Ectodermal cell (in vitro differentiated cells): ENCODE measurements around the gene MAPK13. TPM values are rescaled to one million over a fixed set of nuclear protein-coding genes. Genes with fewer than 3 reads are reported as not detected.
A peak's percentile ranks its signal among the peaks of the same experiment; 100 is the strongest.
"Not testable (repeated sequence)": the region's sequence is repeated elsewhere in the genome, so short reads cannot be mapped to it uniquely, and the experiment has no call there.

Experiments used
- H3K27ac ChIP-seq: 2 replicates; pipeline ENCODE4 v1.7.0; 2013; ENCODE audit warnings: mild to moderate bottlenecking, low read depth, low read length; ENCODE audit not compliant: insufficient read depth, poor library complexity, severe bottlenecking
- H3K27me3 ChIP-seq: 2 replicates; pipeline ENCODE4 v1.7.0; 2013; ENCODE audit warnings: mild to moderate bottlenecking, low read length; ENCODE audit not compliant: insufficient read depth, control insufficient read depth, poor library complexity, severe bottlenecking
- H3K36me3 ChIP-seq: one replicate; pipeline ENCODE4 v1.7.0; 2013; ENCODE audit warnings: low read length; ENCODE audit not compliant: control insufficient read depth, insufficient read depth
- H3K4me1 ChIP-seq: one replicate; pipeline ENCODE4 v1.7.0; 2013; ENCODE audit warnings: low read length; ENCODE audit not compliant: control insufficient read depth, insufficient read depth
- H3K4me3 ChIP-seq: 2 replicates; pipeline ENCODE4 v1.7.0; 2013; ENCODE audit warnings: low read depth, low read length, control low read depth; ENCODE audit not compliant: insufficient read depth
- H3K9me3 ChIP-seq: 2 replicates; pipeline ENCODE4 v1.7.0; 2013; ENCODE audit warnings: mild to moderate bottlenecking, low read length, moderate library complexity; ENCODE audit not compliant: control insufficient read depth
- WGBS, 2 experiments: methylation state at CpG; one replicate each; pipeline ENCODE4 v1.1.7; 2013; ENCODE audit warnings: missing lambda C conversion rate in 2 of 2; 5-methylcytosine and 5-hydroxymethylcytosine counted together
- polyA plus RNA-seq, 4 experiments: library from polyadenylated mRNA; stranded (reverse); fragments of 50-300 nt; gene quantifications; one replicate each; pipeline ENCODE4 v1.2.3, GENCODE V29; 2013

MAPK13 gene
- polyA plus RNA-seq (2013, experiment 1 of 4), result 2.2 TPM
- 2.2 TPM for polyA plus RNA-seq (2013, experiment 2 of 4)
- polyA plus RNA-seq (2013, experiment 3 of 4), result 1.6 TPM
- polyA plus RNA-seq (2013, experiment 4 of 4), result 1.7 TPM

DNA sequence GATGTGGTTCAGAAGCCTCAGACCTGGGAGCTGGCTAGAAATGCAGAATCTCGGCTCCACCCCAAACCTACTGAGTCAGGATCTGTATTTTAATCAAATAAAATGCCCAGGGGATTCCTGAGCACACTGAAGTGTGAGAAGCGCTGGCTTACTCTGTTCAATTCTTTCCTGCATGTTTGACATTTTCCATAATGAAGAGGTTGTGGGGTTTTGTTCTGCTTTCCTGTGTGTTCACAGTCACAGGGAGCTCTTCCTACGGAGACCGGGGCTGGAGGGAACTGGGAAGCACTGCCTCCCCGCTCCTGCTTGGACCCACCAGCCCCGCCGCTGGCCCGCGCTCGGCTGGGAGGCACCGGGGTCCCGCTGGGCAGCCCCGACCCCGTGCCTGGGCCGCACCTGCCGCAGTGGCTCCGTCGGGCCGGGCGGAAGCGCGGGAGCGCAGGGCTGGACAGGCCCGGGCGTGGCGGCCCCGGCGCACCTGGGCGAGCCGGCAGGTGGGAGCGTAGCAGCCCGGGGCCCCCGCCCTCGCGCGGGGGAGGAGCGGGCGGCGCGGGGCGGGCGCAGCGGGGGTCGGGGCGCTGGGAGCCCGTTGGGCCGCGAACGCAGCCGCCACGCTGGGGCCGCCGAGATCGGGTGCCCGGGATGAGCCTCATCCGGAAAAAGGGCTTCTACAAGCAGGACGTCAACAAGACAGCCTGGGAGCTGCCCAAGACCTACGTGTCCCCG lies at the start of gene MAPK13:
Gene MAPK13, plus strand, starts transcription at position 573 of the 726 bp plus-strand sequence. Its CDS starts 70 bp downstream, at position 643.
- Histone ChIP-seq H3K27ac (no peak within 1 kb of the TSS), H3K4me1 (peaks cover 8% of the 10 kb centered on the region), H3K36me3 (no peaks in the 10 kb centered on the region), H3K9me3 (no peaks in the 10 kb centered on the region), H3K4me3 (peak within 1 kb of the TSS; percentile 11), H3K27me3 (peaks cover 34% of the 10 kb centered on the region)
- 3% methylated on average over 59 of the region's 59 CpGs for WGBS, 2 experiments

DNA sequence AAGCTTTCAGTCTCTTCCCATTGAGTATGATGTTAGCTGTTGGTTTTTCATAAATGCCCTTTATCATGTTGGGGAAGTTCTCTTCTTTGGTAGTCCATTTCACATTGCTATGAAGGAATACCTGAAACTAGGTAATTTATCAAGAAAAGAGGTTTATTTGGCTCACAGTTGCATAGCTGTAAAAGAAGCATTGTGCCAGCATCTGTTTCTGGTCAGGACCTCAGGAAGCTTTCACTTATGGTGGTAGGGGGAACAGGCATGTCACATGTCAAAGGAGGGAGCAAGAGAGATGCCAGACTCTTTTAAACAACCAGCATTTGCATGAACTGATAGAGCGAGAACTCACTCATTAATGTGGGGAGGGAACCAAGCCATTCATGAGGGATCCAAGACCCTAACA lies 48.0 kb upstream of the MAPK13 start:
- Histone ChIP-seq H3K27me3 (no peaks in the 10 kb centered on the region), H3K4me1 (no peaks in the 10 kb centered on the region), H3K4me3 (no peak overlapping the region), H3K9me3 (peaks cover 2% of the 10 kb centered on the region), H3K27ac (no peak overlapping the region), H3K36me3 (peaks cover 55% of the 10 kb centered on the region)
- 85 to 100% methylated on average over 1 of the region's 1 CpG for WGBS, 2 experiments

DNA sequence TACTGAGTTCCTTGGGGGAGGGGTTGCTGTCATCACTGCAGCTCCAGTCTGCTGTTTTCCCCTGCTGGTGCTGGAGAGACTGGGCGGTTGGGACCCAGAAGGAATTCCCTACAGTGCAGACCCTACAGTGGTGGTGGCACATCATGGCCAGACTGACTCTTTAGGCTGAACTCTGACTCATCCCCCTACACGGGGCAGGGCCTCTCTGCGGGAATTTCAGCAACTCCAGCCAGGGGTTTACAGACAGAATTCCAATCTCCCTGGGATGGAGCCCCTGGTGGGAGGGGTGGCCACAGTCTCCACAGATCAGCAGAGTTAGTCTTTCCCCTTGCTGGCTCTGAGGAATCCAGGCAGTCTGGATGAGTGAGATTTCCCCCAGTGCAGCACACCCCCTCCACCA lies 46.9 kb upstream of the MAPK13 start:
- WGBS, 2 experiments, result 94 to 97% methylated on average over 3 of the region's 3 CpGs
- Histone ChIP-seq H3K36me3 (peaks cover 55% of the 10 kb centered on the region), H3K27ac (no peak overlapping the region), H3K4me3 (no peak overlapping the region), H3K27me3 (no peaks in the 10 kb centered on the region), H3K4me1 (no peaks in the 10 kb centered on the region), H3K9me3 (peaks cover 2% of the 10 kb centered on the region)

DNA sequence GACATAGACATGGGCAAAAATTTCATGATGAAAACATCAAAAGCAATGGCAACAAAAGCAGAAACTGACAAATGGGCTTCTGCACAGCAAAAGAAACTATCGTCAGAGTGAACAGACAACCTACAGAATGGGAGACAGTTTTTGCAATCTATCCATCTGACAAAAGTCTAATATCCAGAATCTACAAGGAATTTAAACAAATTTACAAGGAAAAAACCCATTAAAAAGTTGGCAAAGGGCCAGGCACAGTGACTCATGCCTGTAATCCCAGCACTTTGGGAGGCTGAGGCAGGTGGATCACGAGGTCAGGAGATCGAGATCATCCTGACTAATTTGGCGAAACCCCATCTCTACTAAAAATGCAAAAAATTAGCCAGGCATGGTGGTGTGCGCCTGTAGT lies 42.1 kb upstream of the MAPK13 start:
- not testable (repeated sequence) for H3K4me1 ChIP-seq, H3K9me3 ChIP-seq, H3K27ac ChIP-seq, H3K4me3 ChIP-seq, H3K27me3 ChIP-seq
- 92 to 93% methylated on average over 5 of the region's 5 CpGs for WGBS, 2 experiments
- peaks cover 20% of the 10 kb centered on the region for H3K36me3 ChIP-seq

DNA sequence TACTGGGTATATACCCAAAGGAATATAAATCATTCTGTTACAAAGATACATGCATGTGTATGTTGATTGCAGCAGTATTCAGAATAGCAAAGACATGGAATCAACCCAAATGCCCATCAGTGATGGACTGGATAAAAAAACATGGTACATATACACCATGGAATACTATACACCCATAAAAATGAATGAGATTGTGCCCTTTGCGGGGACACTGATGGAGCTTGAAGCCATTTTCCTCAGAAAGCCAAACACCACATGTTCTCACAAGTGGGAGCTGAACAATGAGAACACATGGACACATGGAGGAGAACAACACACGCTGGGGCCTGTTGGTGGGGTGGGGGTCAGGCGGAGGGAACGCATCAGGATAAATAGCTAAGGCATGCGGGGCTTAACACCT lies 41.3 kb upstream of the MAPK13 start:
- H3K9me3 ChIP-seq, result no peaks in the 10 kb centered on the region
- no peak overlapping the region for H3K4me3 ChIP-seq
- peaks cover 11% of the 10 kb centered on the region for H3K36me3 ChIP-seq
- H3K27me3 ChIP-seq, result no peaks in the 10 kb centered on the region
- WGBS, 2 experiments, result 98 to 99% methylated on average over 5 of the region's 5 CpGs
- no peak overlapping the region for H3K27ac ChIP-seq
- H3K4me1 ChIP-seq, result no peaks in the 10 kb centered on the region

DNA sequence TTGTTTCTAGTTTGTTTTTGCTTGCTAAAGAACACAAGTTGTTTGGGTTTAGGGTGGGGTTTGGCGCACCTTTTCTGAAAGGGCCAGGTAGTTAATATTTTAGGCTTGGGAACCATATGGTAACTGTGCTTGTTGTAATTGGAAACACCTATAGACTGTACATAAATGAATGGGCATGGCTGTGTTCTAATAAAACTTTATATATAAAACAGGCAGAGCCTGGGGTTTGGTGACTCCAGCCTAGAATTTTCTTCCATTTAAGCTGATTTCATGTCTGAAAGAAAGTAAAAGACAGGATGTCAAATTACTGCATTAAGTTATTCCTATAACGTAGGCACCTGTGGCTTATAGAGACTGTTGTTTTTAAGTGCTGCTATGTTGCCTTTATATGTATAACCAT lies 36.1 kb upstream of the MAPK13 start:
- Histone ChIP-seq H3K9me3 (no peaks in the 10 kb centered on the region), H3K4me3 (no peak overlapping the region), H3K4me1 (no peaks in the 10 kb centered on the region), H3K27me3 (no peaks in the 10 kb centered on the region), H3K27ac (no peak overlapping the region), H3K36me3 (no peaks in the 10 kb centered on the region)
- WGBS, 2 experiments, result 97 to 100% methylated on average over 1 of the region's 2 CpGs

DNA sequence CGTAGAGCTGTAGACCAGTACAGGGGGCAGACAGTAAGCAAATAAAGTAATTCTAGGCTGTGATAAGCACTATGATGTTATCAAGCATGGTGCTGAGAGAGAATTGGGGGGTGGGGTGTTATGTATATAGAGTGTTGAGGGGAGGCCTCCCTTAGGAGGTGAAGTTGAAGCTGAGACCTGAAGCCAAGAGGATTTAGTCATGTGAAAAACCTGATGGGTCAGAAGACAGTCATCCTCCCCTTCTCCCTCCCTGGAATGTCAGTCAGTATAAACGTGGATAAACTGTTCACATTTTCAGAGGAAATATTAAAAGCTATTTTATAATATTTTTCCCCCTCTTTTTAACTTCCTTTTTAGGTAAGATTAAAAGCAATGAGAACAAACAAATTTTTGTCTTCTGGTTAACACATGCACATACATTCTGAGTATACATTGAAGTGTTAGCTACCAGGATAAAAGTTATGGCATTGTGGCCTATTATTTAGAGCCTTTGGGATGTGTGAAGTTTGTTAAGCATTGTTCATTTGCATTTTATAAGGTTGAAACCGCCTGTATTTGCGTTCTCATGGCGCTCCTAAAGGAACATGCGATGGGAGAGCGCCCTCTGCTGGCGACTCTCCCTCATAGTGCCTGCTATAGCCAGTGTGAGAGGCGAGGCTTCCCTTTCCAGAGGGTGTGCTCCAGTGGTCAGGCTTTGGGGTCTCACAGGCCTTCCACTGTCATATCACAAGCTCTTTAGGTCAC lies 35.4 kb upstream of the MAPK13 start:
- 14 to 15% methylated on average over 8 of the region's 9 CpGs for WGBS, 2 experiments
- no peaks in the 10 kb centered on the region for H3K9me3 ChIP-seq
- H3K36me3 ChIP-seq, result no peaks in the 10 kb centered on the region
- no peaks in the 10 kb centered on the region for H3K4me1 ChIP-seq
- H3K27ac ChIP-seq, result no peak overlapping the region
- H3K27me3 ChIP-seq, result no peaks in the 10 kb centered on the region
- no peak overlapping the region for H3K4me3 ChIP-seq

DNA sequence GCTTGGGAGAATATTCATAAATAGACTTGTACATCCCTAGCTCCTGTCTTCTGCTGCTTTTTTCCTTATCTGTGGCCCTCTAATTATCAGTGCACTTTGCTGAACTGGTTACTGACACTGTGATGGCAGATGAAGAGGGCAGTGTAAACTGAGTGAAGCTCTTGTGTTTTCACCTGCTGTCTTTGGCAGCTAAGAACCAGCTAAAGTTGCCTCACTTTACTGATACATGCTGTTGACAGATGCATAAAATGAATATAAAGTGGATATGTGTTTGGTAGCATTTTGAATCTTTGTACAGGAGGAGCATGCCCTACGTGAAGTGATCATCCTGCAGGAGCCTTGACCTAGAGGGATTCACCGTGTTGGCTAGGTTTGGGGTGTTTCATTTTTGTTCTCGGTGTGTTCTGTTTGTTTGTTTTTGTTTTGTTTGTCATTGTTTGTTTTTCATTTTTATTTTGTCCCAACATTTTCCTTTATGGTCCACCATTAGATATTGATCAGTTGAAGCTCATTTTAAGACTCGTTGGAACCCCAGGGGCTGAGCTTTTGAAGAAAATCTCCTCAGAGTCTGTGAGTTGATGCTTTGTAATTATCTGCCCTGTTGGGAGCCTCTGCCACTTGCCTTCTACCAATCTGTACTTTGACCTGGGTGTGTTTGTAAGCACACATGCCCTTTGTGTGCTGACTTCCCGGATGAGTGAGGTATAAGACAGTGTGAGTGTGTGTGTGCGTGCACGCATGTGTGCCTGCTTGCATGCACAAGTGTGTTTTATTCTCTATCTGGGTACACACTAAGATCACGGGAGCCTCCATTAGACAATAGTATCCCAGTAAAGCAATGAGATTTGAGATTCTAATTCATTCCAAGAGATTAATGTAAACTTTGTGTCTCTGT lies 34.6 kb upstream of the MAPK13 start:
- Histone ChIP-seq H3K9me3 (no peaks in the 10 kb centered on the region), H3K27me3 (no peaks in the 10 kb centered on the region), H3K27ac (no peak overlapping the region), H3K4me3 (no peak overlapping the region), H3K36me3 (no peaks in the 10 kb centered on the region), H3K4me1 (no peaks in the 10 kb centered on the region)
- WGBS, 2 experiments, result 87 to 97% methylated on average over 8 of the region's 8 CpGs

DNA sequence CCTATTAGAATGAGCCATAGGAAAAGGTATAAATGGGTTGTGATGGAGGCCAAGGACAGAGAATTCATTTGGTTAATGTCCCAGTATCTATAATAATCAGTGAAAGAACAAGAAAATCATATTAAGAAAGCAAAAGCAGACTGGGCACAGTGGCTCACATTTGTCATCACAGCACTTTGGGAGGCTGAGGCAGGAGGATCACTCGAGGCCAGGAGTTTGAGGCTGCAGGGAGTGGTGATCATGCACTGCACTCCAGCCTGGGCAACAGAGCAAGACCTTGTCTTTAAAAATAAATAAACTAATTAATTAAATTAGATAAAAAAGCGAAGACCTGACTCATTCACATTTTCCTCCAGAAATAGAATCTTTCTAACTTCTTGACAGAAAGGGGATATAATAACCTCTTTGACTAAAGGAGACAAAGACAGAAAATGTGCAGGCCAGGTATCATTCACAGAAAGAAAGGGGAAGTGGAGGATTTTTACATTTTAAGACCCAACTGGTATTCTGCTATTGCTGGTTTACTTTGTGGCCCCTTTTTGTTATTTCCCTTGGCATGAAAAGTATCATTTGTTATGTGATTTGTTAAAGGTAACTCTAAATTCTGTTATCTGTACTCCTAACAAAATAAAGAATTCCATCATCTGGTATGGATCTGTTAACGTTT lies 31.9 kb upstream of the MAPK13 start:
- 70 to 73% methylated on average over 2 of the region's 3 CpGs for WGBS, 2 experiments
- Histone ChIP-seq H3K27me3 (no peaks in the 10 kb centered on the region), H3K27ac (no peak overlapping the region)

More for the DNA sequence above, 31.9 kb upstream of the MAPK13 start:
- no peaks in the 10 kb centered on the region for H3K4me1 ChIP-seq
- H3K9me3 ChIP-seq, result no peaks in the 10 kb centered on the region
- H3K4me3 ChIP-seq, result no peak overlapping the region
- H3K36me3 ChIP-seq, result no peaks in the 10 kb centered on the region
